Caco-2 (cell line): ENCODE results near the gene BTNL8. TPM values are rescaled to one million over a fixed set of nuclear protein-coding genes. Genes with fewer than 3 reads are reported as not detected.

Experiments used
- BruUV-seq: library from RNA; stranded (reverse); fragments of 400-500 nt; replicated peaks from 2 replicates; lab custom pipeline; 2021; lab: Mats Ljungman, UMichigan
- CTCF ChIA-PET: fragments of 300-600 bp; sonication (Branson Sonifier 250); formaldehyde crosslinking; loops from one replicate; lab custom pipeline; 2022; ENCODE audit warnings: antibody characterized with exemption; lab: Charles Lee
- POLR2A ChIA-PET: fragments of 300-600 bp; sonication (Branson Sonifier 250); formaldehyde crosslinking; loops from one replicate; lab custom pipeline; 2022; ENCODE audit warnings: antibody characterized with exemption; lab: Charles Lee
- DNase-seq, 2 experiments: peaks; one replicate each; pipeline versions ENCODE4 v3.0.0 to v3.0.0-alpha.2; 2020 to 2022
- H3K27me3 ChIP-seq: replicated peaks from 2 replicates; pipeline ENCODE4 v1.6.0; 2011; ENCODE audit warnings: low read length; ENCODE audit not compliant: control insufficient read depth, insufficient read depth
- H3K36me3 ChIP-seq: 2 replicates; pipeline ENCODE4 v1.5.1; 2011; ENCODE audit warnings: low read length; ENCODE audit not compliant: control insufficient read depth, insufficient read depth
- H3K4me1 ChIP-seq: fragments of 250-450 bp; sonication (Bioruptor Pico); 2 replicates; pipeline ENCODE4 v1.5.1; 2020; ENCODE audit warnings: mild to moderate bottlenecking
- H3K4me3 ChIP-seq: 2 replicates; pipeline ENCODE4 v1.5.1; 2011; ENCODE audit warnings: low read depth, mild to moderate bottlenecking, control low read depth, low read length
- H3K9me3 ChIP-seq: fragments of 250-450 bp; sonication (Bioruptor Pico); 2 replicates; pipeline ENCODE4 v1.5.1; 2020; ENCODE audit warnings: mild to moderate bottlenecking, moderate library complexity
- H3K27ac Mint-ChIP-seq: one replicate; pipeline ENCODE4 v1.8.0; 2022; ENCODE audit warnings: mixed read lengths; ENCODE audit not compliant: unreplicated experiment
- H3K27me3 Mint-ChIP-seq: one replicate; pipeline ENCODE4 v1.8.0; 2022; ENCODE audit warnings: mixed read lengths; ENCODE audit not compliant: insufficient read depth, unreplicated experiment
- H3K36me3 Mint-ChIP-seq: one replicate; pipeline ENCODE4 v1.8.0; 2022; ENCODE audit warnings: mild to moderate bottlenecking, mixed read lengths; ENCODE audit not compliant: insufficient read depth, unreplicated experiment
- H3K4me1 Mint-ChIP-seq: one replicate; pipeline ENCODE4 v1.8.0; 2022; ENCODE audit warnings: low read depth, mixed read lengths; ENCODE audit not compliant: unreplicated experiment
- H3K4me3 Mint-ChIP-seq: one replicate; pipeline ENCODE4 v1.8.0; 2022; ENCODE audit warnings: mild to moderate bottlenecking, moderate library complexity, mixed read lengths; ENCODE audit not compliant: unreplicated experiment
- H3K9me3 Mint-ChIP-seq: one replicate; pipeline ENCODE4 v1.8.0; 2022; ENCODE audit warnings: mixed read lengths; ENCODE audit not compliant: unreplicated experiment
- intact Hi-C: fragments of 100-400 bp; cut with micrococcal nuclease; formaldehyde crosslinking; loops from one replicate; pipeline ENCODE4 v1.10.0; 2022; ENCODE audit not compliant: unreplicated experiment
- total RNA-seq: library from RNA; stranded (reverse); gene quantifications from 2 replicates; pipeline ENCODE4 v1.2.3, GENCODE V29; 2022
- TF ChIP-seq, protein P1 (sequence below), 2 experiments: fragments of 200-600 bp in 1 of 2; IDR thresholded peaks; 1 replicate in 1 of 2; 2 replicates in 1 of 2; pipeline versions ENCODE4 v1.5.1 to v1.8.0; 2011 to 2022; ENCODE audit warnings: antibody characterized with exemption in 1 of 2, control low read depth in 1 of 2, inconsistent platforms in 1 of 2, low read depth in 1 of 2, low read length in 1 of 2, mild to moderate bottlenecking in 1 of 2, moderate library complexity in 1 of 2; ENCODE audit not compliant: insufficient read depth in 1 of 2, severe bottlenecking in 1 of 2, unreplicated experiment in 1 of 2

BTNL8 gene
- total RNA-seq, 1 experiment from 2014 or later, result 6.0 TPM

DNA sequence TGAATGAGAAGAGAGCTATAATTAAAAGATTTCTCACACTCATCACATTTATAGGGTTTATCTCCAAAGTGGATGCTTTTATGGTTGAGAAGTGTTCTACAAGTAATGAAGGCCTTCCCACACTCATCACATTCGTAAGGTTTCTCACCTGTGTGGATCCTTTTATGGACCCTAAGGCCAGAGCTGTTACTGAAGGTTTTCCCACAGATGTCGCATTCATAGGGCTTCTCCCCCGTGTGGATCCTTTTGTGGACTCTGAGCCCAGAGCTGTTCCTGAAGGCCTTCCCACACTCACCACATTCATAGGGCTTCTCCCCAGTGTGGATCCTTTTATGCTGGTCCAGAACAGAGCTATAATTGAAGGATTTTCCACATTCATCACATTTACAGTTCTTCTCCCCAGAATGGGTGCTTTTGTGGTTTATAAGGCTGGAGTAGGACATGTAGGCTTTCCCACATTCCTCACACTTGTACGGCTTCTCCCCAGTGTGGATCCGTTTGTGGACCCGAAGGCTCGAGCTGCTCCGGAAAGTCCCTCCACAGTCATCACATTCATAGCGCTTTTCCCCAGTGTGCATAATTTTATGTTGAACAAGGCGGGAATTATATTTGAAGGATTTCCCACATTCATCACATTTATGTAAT lies 48.4 kb upstream of the BTNL8 start:
- ChIA-PET POLR2A (interaction anchor here (0.5 to 0.6 kb wide), 3 partner anchors 8 to 19 kb away, joined by 3 to 5 read pairs (median 4); no protein-coding TSS in a partner anchor), CTCF (no interaction called here)
- Histone ChIP-seq H3K36me3 (peaks cover 26% of the 10 kb centered on the region), H3K9me3 (peaks cover 29% of the 10 kb centered on the region), H3K27me3 (no peaks in the 10 kb centered on the region), H3K4me3 (no peak overlapping the region), H3K4me1 (no peaks in the 10 kb centered on the region)
- Mint-ChIP-seq H3K36me3 (peaks cover 62% of the 10 kb centered on the region), H3K27me3 (no peaks in the 10 kb centered on the region), H3K4me3 (no peak overlapping the region), H3K27ac (no peak overlapping the region), H3K9me3 (peaks cover 24% of the 10 kb centered on the region), H3K4me1 (no peaks in the 10 kb centered on the region)
- intact Hi-C loops, result no loop called here
- DNase-seq, result no peak
- BruUV-seq, result no TSS peak
- TF ChIP-seq, protein P1, sequence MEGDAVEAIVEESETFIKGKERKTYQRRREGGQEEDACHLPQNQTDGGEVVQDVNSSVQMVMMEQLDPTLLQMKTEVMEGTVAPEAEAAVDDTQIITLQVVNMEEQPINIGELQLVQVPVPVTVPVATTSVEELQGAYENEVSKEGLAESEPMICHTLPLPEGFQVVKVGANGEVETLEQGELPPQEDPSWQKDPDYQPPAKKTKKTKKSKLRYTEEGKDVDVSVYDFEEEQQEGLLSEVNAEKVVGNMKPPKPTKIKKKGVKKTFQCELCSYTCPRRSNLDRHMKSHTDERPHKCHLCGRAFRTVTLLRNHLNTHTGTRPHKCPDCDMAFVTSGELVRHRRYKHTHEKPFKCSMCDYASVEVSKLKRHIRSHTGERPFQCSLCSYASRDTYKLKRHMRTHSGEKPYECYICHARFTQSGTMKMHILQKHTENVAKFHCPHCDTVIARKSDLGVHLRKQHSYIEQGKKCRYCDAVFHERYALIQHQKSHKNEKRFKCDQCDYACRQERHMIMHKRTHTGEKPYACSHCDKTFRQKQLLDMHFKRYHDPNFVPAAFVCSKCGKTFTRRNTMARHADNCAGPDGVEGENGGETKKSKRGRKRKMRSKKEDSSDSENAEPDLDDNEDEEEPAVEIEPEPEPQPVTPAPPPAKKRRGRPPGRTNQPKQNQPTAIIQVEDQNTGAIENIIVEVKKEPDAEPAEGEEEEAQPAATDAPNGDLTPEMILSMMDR (IDR thresholded peaks at IDR 0.05; ENCODE audit: insufficient read depth in 1 of 2, low read depth in 1 of 2, low read length in 1 of 2, severe bottlenecking in 1 of 2, unreplicated experiment in 1 of 2), result no peak

DNA sequence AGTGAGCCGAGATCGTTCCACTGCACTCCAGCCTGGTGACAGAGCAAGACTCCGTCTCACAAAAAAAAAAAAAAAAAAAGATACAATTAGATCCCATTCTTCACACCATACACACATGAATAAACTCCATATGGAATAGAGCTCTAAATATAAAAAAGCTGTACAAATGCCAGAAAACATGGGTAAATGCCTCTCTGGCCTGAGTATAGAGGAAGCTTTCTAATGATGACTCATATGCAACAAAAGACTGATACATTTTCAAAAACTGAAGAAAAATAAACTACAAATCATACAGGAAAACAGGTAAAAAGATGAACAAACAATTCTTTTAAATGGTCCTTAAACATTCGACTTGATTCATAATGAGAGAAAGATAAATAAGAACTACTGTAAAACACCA lies 46.5 kb upstream of the BTNL8 start:
- intact Hi-C loops, result no loop called here
- ChIA-PET POLR2A (no interaction called here), CTCF (no interaction called here)
- no peaks in the 10 kb centered on the region for H3K4me1 Mint-ChIP-seq
- no peak overlapping the region for H3K27ac Mint-ChIP-seq
- no TSS peak for BruUV-seq
- TF ChIP-seq, protein P1 (IDR thresholded peaks at IDR 0.05; ENCODE audit: insufficient read depth in 1 of 2, low read depth in 1 of 2, low read length in 1 of 2, severe bottlenecking in 1 of 2, unreplicated experiment in 1 of 2), result no peak
- Histone ChIP-seq H3K4me3 (no peak overlapping the region), H3K9me3 (peaks cover 29% of the 10 kb centered on the region), H3K4me1 (no peaks in the 10 kb centered on the region), H3K36me3 (peaks cover 27% of the 10 kb centered on the region), H3K27me3 (no peaks in the 10 kb centered on the region)
- peaks cover 52% of the 10 kb centered on the region for H3K36me3 Mint-ChIP-seq
- no peak overlapping the region for H3K4me3 Mint-ChIP-seq
- H3K27me3 Mint-ChIP-seq, result no peaks in the 10 kb centered on the region
- DNase-seq, result no peak
- peaks cover 24% of the 10 kb centered on the region for H3K9me3 Mint-ChIP-seq

DNA sequence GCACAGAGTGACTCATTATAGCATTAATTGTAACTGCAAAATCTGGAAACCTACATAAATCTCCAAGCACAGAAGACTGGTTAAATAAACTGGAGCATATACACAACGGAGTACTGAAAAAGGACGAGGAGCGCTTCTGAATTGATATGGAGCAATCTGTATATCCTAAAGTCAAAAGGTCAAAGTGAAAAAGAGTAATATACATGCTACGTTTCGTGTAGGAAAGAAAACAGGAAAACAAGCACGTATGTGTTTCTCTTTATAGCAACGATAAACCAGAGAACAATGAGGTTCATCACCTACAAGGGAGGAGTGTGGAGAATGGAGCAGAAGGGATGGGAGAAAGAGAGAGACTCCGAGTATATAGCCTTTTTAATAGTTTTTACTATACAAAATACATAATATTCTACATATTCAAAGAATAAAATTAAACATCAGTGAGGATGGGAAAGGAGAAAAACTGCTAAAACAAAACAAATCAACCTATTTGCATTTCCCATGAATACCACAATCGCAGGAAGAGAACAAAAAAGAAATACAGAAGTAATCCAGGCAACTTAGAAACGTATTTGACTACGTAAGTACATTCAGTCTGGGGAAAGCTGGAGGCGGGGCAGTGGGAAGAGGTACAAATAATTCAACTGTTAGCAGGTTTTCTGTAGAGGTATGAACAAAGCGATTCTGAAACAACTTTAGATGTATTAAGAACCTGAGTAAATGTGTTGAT lies 45.7 kb upstream of the BTNL8 start:
- Mint-ChIP-seq H3K27me3 (no peaks in the 10 kb centered on the region), H3K9me3 (peaks cover 17% of the 10 kb centered on the region), H3K4me1 (no peaks in the 10 kb centered on the region), H3K27ac (no peak overlapping the region), H3K4me3 (no peak overlapping the region), H3K36me3 (peaks cover 46% of the 10 kb centered on the region)
- DNase-seq, result no peak
- H3K9me3 ChIP-seq, result peaks cover 25% of the 10 kb centered on the region
- intact Hi-C loops, result no loop called here
- ChIA-PET POLR2A (no interaction called here), CTCF (no interaction called here)
- TF ChIP-seq, protein P1 (IDR thresholded peaks at IDR 0.05; ENCODE audit: insufficient read depth in 1 of 2, low read depth in 1 of 2, low read length in 1 of 2, severe bottlenecking in 1 of 2, unreplicated experiment in 1 of 2), result no peak
- H3K4me1 ChIP-seq, result no peaks in the 10 kb centered on the region
- no peak overlapping the region for H3K4me3 ChIP-seq
- no TSS peak for BruUV-seq
- H3K36me3 ChIP-seq, result peaks cover 27% of the 10 kb centered on the region
- no peaks in the 10 kb centered on the region for H3K27me3 ChIP-seq
